Muscle of leg (tissue), 11 donors: ENCODE results near the gene CDK13. TPM values are rescaled to one million over a fixed set of nuclear protein-coding genes. Genes with fewer than 3 reads are reported as not detected.
"Not testable (repeated sequence)": the region's sequence is repeated elsewhere in the genome, so short reads cannot be mapped to it uniquely, and the experiment has no call there.

Source experiments
- DNase-seq: peaks from one replicate; pipeline ENCODE4 v3.0.0; 2013
- H3K27ac ChIP-seq: one replicate; pipeline ENCODE4 v1.5.1; 2013; ENCODE audit warnings: mild to moderate bottlenecking, low read length, control low read depth
- H3K27me3 ChIP-seq: one replicate; pipeline ENCODE4 v1.6.1; 2013; ENCODE audit warnings: low read length; ENCODE audit not compliant: control insufficient read depth, insufficient read depth
- H3K36me3 ChIP-seq: one replicate; pipeline ENCODE4 v1.6.1; 2013; ENCODE audit warnings: low read length; ENCODE audit not compliant: control insufficient read depth, insufficient read depth
- H3K4me1 ChIP-seq: one replicate; pipeline ENCODE4 v1.6.1; 2013; ENCODE audit warnings: low read length; ENCODE audit not compliant: control insufficient read depth, insufficient read depth
- H3K4me3 ChIP-seq: one replicate; pipeline ENCODE4 v1.5.1; 2013; ENCODE audit warnings: low read length, control low read depth
- H3K9me3 ChIP-seq: replicated peaks from 2 replicates; pipeline ENCODE4 v1.6.1; 2013; ENCODE audit warnings: low read depth, low read length; ENCODE audit not compliant: control insufficient read depth
- WGBS: methylation state at CpG from one replicate; pipeline ENCODE4 v1.1.5; 2013; ENCODE audit warnings: missing lambda C conversion rate; ENCODE audit not compliant: insufficient coverage; 5-methylcytosine and 5-hydroxymethylcytosine counted together
- polyA plus RNA-seq, 8 donors: library from polyadenylated mRNA; unstranded; fragments of 120-200 nt; gene quantifications; one replicate each; pipeline versions ENCODE4 v1.2.1 to v1.2.3, GENCODE V29; 2013; ENCODE audit warnings: inconsistent platforms in 1 of 8, low replicate concordance in 1 of 8; ENCODE audit not compliant: insufficient read length in 8 of 8, insufficient read depth in 1 of 8
- total RNA-seq: library from RNA; stranded (reverse); fragments of 120-200 nt; gene quantifications from one replicate; pipeline ENCODE4 v1.2.4, GENCODE V29; 2013

Gene CDK13
- total and polyA plus RNA-seq, 9 donors: 32.3 to 52.8 (median 34.1) TPM

DNA sequence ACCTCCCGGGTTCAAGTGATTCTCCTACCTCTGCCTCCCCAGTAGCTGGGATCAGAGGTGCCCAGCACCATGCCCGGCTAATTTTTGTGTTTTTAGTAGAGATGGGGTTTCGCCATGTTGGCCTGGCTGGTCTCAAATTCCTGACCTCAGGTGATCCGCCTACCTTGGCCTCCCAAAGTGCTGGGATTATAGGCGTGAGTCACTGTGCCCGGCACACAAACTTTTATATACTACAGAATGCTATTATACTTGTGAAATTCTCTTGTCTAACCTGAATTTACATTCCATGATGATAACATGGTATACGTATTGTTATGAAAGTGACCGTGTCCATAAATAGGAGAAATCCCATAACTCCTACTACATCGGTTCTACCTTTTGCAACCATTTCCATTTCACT, 167.1 kb downstream of the CDK13 start:
- DNase-seq, H3K36me3 ChIP-seq, H3K4me3 ChIP-seq, H3K27ac ChIP-seq, H3K4me1 ChIP-seq, H3K9me3 ChIP-seq, H3K27me3 ChIP-seq: not testable (repeated sequence)
- WGBS: 100% methylated on average over 3 of the region's 9 CpGs

DNA sequence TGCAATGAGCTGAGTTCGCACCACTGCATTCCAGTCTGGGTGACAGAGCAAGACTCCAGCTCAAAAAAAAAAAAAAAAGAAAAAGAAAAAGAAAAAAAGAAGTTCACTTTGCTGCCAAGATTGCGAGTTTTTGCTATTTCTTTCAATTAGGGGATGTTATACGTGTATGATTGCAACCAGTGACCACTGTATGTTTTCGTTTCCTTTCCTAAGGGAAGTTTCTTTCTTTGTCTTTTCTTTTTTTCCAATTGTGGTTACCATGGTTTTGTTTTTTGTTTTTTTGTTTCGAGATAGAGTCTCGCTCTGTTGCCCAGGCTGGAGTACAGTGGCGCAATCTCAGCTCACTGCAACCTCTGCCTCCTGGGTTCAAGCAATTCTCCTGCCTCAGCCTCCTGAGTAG, 168.1 kb downstream of the CDK13 start:
- H3K27me3 ChIP-seq, H3K9me3 ChIP-seq, H3K36me3 ChIP-seq, H3K4me1 ChIP-seq, H3K27ac ChIP-seq, H3K4me3 ChIP-seq, DNase-seq: not testable (repeated sequence)
- 30% methylated on average over 2 of the region's 7 CpGs for WGBS

DNA sequence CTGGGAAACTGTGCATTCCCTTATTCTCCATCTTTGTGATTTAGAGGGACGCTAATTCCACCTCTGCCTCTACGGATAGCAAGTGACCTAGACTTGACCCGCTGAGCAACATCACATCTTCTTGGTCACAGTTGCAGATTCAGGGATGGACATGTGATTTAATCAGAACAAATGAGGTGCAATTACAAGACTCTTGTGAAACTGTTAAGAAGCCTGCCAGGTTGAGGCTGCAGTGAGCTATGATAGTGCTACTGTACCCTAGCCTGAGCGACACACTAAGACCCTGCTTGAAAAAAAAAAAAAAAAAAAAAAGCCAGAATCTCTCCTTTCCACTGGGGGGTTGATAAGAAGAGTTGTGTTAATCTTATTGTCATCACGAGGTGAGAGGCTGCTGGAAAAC, 170.0 kb downstream of the CDK13 start:
- H3K4me1 ChIP-seq: no peaks in the 10 kb centered on the region
- WGBS: no CpG with 5 or more reads among the region's 5 CpGs
- peaks cover 5% of the 10 kb centered on the region for H3K36me3 ChIP-seq
- H3K27me3 ChIP-seq: no peaks in the 10 kb centered on the region
- no peak overlapping the region for H3K27ac ChIP-seq
- H3K9me3 ChIP-seq: no peaks in the 10 kb centered on the region
- H3K4me3 ChIP-seq: no peak overlapping the region
- no peak for DNase-seq

DNA sequence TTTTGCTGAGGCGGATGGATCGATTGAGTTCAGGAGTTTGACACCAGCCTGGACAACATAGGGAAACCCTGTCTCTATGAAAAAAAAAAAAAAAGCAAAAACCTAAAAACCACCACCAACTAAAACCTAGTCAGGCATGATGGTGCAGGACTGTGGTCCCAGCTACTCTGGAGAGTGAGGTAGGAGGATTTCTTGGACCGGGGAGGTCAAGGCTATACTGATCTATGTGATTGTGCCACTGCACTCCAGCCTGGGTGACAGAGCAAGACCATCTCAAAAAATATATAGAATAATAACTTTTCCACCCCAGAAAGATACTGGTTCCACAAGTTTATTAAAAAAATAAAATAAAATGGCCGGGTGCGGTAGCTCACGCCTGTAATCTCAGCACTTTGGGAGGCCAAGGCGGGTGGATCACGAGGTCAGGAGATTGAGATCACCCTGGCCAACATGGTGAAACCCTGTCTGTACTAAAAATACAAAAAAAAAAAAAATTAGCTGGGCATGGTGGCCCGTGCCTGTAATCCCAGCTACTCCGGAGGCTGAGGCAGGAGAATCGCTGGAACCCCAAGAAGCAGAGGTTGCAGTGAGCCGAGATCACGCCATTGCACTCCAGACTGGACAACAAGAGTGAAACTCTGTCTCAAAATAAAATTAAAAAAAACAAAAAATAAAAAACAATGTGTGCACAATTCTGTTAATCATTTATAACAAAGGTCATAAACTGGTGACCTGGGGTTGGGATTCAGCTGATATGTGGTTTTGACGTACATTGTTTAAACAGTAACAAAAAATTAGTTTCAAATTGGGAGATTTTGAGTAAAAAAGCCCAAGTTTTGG, 172.3 kb downstream of the CDK13 start:
- not testable (repeated sequence) for H3K27ac ChIP-seq, H3K4me3 ChIP-seq, H3K9me3 ChIP-seq, H3K36me3 ChIP-seq, H3K4me1 ChIP-seq, H3K27me3 ChIP-seq, DNase-seq
- 80% methylated on average over 1 of the region's 14 CpGs for WGBS

DNA sequence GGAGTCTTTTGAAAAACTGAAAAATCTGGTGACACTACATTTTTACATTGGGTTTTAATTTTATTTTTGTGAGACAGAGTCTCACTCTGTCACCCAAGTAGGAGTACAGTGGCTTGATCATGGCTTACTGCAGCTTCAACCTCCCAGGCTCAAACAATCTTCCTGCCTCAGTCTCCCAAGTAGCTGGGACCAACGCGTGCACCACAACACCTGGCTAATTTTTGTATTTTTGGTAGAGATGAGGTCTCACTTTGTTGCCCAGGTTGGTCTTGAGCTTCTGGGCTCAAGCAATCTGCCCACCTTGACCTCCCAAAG, 172.8 kb downstream of the CDK13 start:
- Histone ChIP-seq H3K27me3 (no peaks in the 10 kb centered on the region), H3K4me1 (no peaks in the 10 kb centered on the region), H3K27ac (no peak overlapping the region), H3K9me3 (no peaks in the 10 kb centered on the region), H3K36me3 (peaks cover 5% of the 10 kb centered on the region), H3K4me3 (no peak overlapping the region)
- no CpG with 5 or more reads among the region's 2 CpGs for WGBS
- no peak for DNase-seq

DNA sequence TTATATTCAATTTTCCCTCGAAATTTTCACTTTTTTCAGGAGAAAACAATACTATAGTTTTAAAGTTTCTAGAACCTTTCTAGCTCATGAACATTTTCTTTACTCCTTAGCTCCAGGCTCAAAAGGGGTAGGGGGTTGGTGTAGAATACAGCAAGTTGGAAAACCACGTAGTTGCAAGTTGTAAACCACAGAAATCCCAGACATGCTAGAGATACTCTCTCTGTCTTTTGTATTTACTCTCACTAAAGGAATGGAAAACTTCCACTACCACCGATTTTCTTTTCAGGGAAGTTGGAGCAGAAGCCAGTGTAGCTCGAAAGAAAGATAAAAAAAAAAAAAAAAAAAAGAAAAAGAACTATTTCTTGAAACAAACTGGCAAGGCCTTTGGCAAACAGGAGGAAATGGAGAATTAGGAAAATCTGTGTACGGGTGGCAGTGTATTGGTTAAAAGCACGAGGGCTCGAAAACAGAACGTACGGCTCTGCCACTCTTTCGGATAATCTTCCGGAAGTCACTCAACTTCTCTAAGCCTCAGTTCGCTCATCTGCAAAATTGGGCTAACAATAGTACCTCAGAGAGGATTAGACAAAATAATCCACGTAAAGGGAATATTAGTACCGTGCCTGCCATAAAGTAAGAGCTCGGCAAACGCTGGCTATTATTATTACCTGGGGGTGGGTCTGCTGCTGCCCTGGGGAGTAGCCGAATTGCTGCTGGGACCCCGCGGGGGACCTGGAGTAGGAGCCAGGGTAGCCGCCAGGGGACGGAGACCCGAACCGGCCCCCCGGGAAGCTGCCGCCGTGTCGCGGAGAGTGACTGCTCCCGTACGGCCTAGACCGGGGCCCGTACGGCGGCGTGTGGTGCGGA, 183.7 kb downstream of the CDK13 start:
- H3K27me3 ChIP-seq: peaks cover 2% of the 10 kb centered on the region
- no peaks in the 10 kb centered on the region for H3K36me3 ChIP-seq
- H3K4me1 ChIP-seq: peaks cover 2% of the 10 kb centered on the region
- H3K9me3 ChIP-seq: no peaks in the 10 kb centered on the region
- peak; percentile 40 for DNase-seq
- WGBS: 0% methylated on average over 20 of the region's 36 CpGs
- H3K27ac ChIP-seq: peak overlapping the region; percentile 98
- H3K4me3 ChIP-seq: peak overlapping the region; percentile 100

DNA sequence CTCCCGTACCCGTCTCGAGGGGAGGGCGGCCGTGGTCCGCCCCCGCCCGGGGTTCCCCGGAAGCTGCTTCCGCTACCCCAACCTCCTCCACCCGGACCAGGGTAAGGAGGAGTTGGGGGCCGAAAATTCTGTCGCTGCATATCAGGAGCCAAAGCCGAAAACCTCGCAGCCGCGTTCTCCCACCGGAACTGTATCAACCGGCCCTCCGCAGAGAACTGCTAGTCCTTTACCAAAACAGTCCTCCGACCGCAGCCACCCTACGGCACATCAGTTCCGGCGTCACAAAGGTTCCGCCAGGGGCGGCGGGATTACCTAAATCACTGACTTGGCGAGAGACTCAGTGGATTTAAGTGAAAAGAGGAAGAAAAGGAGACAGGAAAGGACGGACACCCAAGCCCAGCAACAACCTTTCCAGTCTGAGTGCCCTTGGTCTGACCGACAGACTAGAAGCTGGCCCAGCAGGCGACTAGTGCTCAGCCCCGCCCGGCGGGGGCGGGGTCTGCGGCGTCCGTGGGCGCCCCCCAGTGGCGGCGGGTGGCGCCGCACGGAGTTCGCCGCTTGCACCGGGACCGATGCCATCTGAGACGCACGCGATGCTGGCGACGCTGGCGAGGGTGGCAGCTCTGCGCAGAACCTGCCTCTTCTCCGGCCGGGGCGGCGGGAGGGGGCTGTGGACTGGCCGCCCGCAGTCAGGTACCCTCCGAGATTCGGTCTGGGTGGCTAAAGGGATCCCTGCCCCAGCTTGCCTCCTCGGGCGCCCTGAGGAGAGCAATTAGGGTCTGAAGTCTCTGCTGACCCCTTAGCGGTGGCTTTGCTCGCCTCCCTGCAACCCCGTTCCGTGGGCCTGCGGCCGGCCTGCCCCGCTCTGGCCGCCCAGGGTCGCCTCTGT, 184.6 kb downstream of the CDK13 start, which contains the start of the genes MPLKIP and SUGCT:
MPLKIP (minus strand) TSS at position 195 of the 889 bp plus-strand sequence; CDS start at position 140, 55 bp downstream.
SUGCT (plus strand) TSS at position 578 of the 889 bp plus-strand sequence.
- Histone ChIP-seq H3K4me1 (peaks cover 2% of the 10 kb centered on the region), H3K9me3 (no peaks in the 10 kb centered on the region), H3K27me3 (peaks cover 2% of the 10 kb centered on the region), H3K4me3 (peak within 1 kb of the TSS; percentile 100), H3K27ac (peak within 1 kb of the TSS; percentile 98), H3K36me3 (no peaks in the 10 kb centered on the region)
- DNase-seq: peak; percentile 95
- under 1% methylated on average over 56 of the region's 75 CpGs for WGBS

DNA sequence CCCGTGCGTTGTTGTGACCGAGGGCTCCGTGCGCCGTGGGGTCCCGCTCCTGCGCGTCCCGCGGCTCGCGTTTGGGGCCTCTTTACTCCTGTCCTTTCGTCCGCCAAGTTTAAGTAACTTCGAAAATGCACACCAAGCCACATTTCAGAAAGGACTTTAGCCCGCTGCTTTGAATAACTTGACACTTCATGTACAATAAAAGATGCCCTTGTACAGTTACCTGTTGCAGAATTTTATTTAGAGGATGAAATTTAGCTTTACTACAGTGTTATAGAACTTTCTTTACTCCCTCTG, 185.2 kb downstream of the CDK13 start:
- peak overlapping the region; percentile 100 for H3K4me3 ChIP-seq
- H3K27me3 ChIP-seq: peaks cover 2% of the 10 kb centered on the region
- H3K27ac ChIP-seq: peak overlapping the region; percentile 82
- no peaks in the 10 kb centered on the region for H3K36me3 ChIP-seq
- no peak for DNase-seq
- H3K4me1 ChIP-seq: peaks cover 2% of the 10 kb centered on the region
- WGBS: 0% methylated on average over 10 of the region's 17 CpGs
- H3K9me3 ChIP-seq: no peaks in the 10 kb centered on the region

DNA sequence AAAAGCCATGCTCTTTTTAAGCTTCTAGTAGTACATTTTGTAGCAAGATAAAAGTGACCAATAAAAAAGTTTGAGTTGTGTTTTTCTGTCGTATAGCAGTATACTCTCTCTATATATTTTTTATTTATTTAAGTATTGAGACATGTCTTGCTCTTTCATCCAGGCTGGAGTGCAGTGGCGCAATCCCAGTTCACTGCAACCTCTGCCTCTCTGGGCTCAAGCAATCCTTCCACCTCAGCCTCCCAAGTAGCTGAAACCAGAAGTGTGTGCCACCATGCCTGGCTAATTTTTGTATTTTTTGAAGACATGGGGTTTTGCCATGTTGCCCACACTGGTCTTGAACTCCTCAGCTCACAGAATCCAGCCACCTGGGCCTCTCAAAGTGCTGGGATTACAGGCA, 187.5 kb downstream of the CDK13 start:
- Histone ChIP-seq H3K9me3 (no peaks in the 10 kb centered on the region), H3K4me3 (no peak overlapping the region), H3K27me3 (peaks cover 2% of the 10 kb centered on the region), H3K27ac (no peak overlapping the region), H3K36me3 (no peaks in the 10 kb centered on the region), H3K4me1 (peaks cover 2% of the 10 kb centered on the region)
- no CpG with 5 or more reads among the region's 2 CpGs for WGBS
- DNase-seq: no peak

DNA sequence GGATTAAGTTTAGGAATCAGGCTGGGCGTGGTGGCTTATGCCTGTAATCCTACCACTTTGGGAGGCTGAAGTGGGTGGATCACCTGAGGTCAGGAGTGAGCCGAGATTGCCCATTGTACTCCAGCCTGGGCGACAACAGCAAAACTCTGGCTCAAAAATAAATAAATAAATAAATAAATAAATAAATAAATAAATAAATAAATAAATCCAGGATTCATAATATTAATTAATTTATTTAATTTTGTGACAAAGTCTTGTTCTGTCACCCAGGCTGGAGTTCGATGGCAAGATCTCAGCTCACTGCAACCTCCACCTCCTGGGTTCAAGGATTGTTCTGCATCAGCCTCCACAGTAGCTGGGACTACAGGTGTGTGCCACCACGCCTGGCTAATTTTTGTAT, 188.9 kb downstream of the CDK13 start:
- Histone ChIP-seq H3K4me3 (no peak overlapping the region), H3K4me1 (peaks cover 2% of the 10 kb centered on the region), H3K27me3 (peaks cover 2% of the 10 kb centered on the region), H3K27ac (no peak overlapping the region), H3K9me3 (no peaks in the 10 kb centered on the region), H3K36me3 (no peaks in the 10 kb centered on the region)
- 94% methylated on average over 2 of the region's 5 CpGs for WGBS
- DNase-seq: no peak
